ENCODE data around the gene PDE1A. TPM values are rescaled to one million over a fixed set of nuclear protein-coding genes. Genes with fewer than 3 reads are reported as not detected.
A peak's percentile ranks its signal among the peaks of the same experiment; 100 is the strongest.

PDE1A gene
- total and polyA plus RNA-seq, 2 of the 4 experiments (the other 2 are of a cell fraction), result 0.24 to 0.90 TPM

DNA sequence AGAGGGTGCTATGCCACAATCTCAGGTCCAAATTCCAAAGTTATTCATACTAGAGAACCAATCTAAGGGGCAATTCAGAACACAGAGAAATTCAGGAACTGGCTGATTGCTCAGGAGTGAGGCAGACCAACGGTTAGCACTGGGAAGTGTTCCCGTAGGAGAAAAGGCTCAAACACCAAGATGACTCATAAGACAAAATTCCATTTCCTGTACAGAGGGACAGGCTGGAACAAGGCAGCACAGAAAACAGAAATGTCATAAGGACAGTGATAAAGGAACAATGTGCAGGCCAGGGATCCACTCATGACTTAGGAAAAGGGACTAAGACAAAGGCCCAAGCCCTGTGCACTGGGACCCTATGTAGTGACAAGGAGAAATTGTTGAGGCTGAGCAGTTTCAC is 54.2 kb downstream of the PDE1A start:
- no TSS peak for BruUV-seq (replicated peaks)
- peak overlapping the region; percentile 71 to 98 for H4K8ac ChIP-seq (ENCODE audit: low read depth in 2 of 2, low read length in 2 of 2)
- in situ Hi-C loops (cut with MboI; ENCODE audit: low sequenced_read_pairs), result no loop called here
- H4K5ac ChIP-seq (ENCODE audit: low read depth, low read length), result peak overlapping the region; percentile 92
- no peaks in the 10 kb centered on the region for H3K27me3 ChIP-seq (ENCODE audit: control insufficient read depth, insufficient read depth, low read length)
- no CpG with 5 or more reads among the region's 2 CpGs for WGBS, 2 experiments (ENCODE audit: extremely low coverage in 2 of 2, insufficient read length in 1 of 2)
- H3K4me1 ChIP-seq (ENCODE audit: control insufficient read depth, insufficient read depth, low read length), result peaks cover 6% of the 10 kb centered on the region
- H3K23ac ChIP-seq (ENCODE audit: low read depth, low read length), result peak overlapping the region; percentile 97
- peaks cover 8% of the 10 kb centered on the region for H3K9me3 ChIP-seq (ENCODE audit: control insufficient read depth, insufficient read depth, low read length)
- ATAC-seq (ENCODE audit: low read depth) (peak; percentile 97), DNase-seq (peak; percentile 91)
- TF ChIP-seq CEBPB (IDR thresholded peaks at IDR 0.05; ENCODE audit: low read depth, low read length) (no peak), BHLHE40 (IDR thresholded peaks at IDR 0.05; ENCODE audit: low read depth, low read length) (0 out of 2 replicates have a peak, but pooled peaks have one; percentile 11), POLR2A (IDR thresholded peaks at IDR 0.05; ENCODE audit: low read depth, low read length) (no peak), FOS (IDR thresholded peaks at IDR 0.05; ENCODE audit: low read depth, low read length) (peak; percentile 75)
- CTCF ChIA-PET, result no interaction called here
- peak overlapping the region; percentile 99 for H3K18ac ChIP-seq (ENCODE audit: low read depth, low read length)
- H4K91ac ChIP-seq (ENCODE audit: insufficient read depth, low read depth, low read length), result peak overlapping the region; percentile 99
- H2AFZ ChIP-seq (replicated peaks; ENCODE audit: low read length, poor library complexity), result peak overlapping the region; percentile 90
- H3K56ac ChIP-seq (ENCODE audit: extremely low read depth, insufficient read depth, low read length), result peak overlapping the region; percentile 90
- H2AK9ac ChIP-seq (replicated peaks; ENCODE audit: low read depth, low read length, poor library complexity), result peak overlapping the region; percentile 18
- H2BK20ac ChIP-seq (ENCODE audit: low read depth, low read length), result peak overlapping the region; percentile 100
- H3K36me3 ChIP-seq (ENCODE audit: control insufficient read depth, insufficient read depth, low read length), result no peaks in the 10 kb centered on the region
- H3K4ac ChIP-seq (ENCODE audit: low read depth, low read length), result peak overlapping the region; percentile 99
- H2AK5ac ChIP-seq (ENCODE audit: low read depth, low read length), result peak overlapping the region; percentile 90
- peak overlapping the region; percentile 100 for H2BK120ac ChIP-seq (ENCODE audit: low read depth, low read length)
- no peak overlapping the region for H3K4me3 ChIP-seq (ENCODE audit: insufficient read depth, low read depth, low read length)
- intact Hi-C loops (cut with micrococcal nuclease), result no loop called here
- peak overlapping the region; percentile 99 for H2BK5ac ChIP-seq (ENCODE audit: low read depth, low read length, poor library complexity, severe bottlenecking)
- H3K4me2 ChIP-seq (ENCODE audit: low read depth, low read length), result peak overlapping the region; percentile 63; the same call in 1 of the 2 replicates
- H3K9me1 ChIP-seq (ENCODE audit: insufficient read depth, low read length), result no peaks in the 10 kb centered on the region
- no peaks in the 10 kb centered on the region for H4K20me1 ChIP-seq (ENCODE audit: insufficient read depth, low read length)
- peak overlapping the region; percentile 98 for H2BK15ac ChIP-seq (ENCODE audit: low read depth, low read length)
- H3K27ac ChIP-seq (ENCODE audit: insufficient read depth, low read length), result peak overlapping the region; percentile 98
- no peaks in the 10 kb centered on the region for H3K79me1 ChIP-seq (ENCODE audit: low read depth in 1 of 2, low read length in 2 of 2)
- H3K9ac ChIP-seq (ENCODE audit: low read depth, low read length), result peak overlapping the region; percentile 75; the same call in 1 of the 2 replicates
- peak overlapping the region; percentile 94 for H3K14ac ChIP-seq (replicated peaks; ENCODE audit: low read depth, low read length)
- POLR2A ChIA-PET (ENCODE audit: unreplicated experiment), result no interaction called here
- dilution Hi-C loops (cut with HindIII; ENCODE audit: low sequenced_read_pairs, unreplicated experiment), result no loop called here
